PC-9 (cell line): Measurements from ENCODE around the gene TRMT2B. TPM values are rescaled to one million over a fixed set of nuclear protein-coding genes. Genes with fewer than 3 reads are reported as not detected.
"Not testable (repeated sequence)": the region's sequence is repeated elsewhere in the genome, so short reads cannot be mapped to it uniquely, and the experiment has no call there.

Experiments used
- BruUV-seq: library from RNA; stranded (reverse); fragments of 400-500 nt; replicated peaks from 2 replicates; lab custom pipeline; 2021; lab: Mats Ljungman, UMichigan
- CTCF ChIA-PET: fragments of 300-600 bp; sonication (Branson Sonifier 250); formaldehyde crosslinking; loops from one replicate; lab custom pipeline; 2022; ENCODE audit warnings: antibody characterized with exemption; lab: Charles Lee
- POLR2A ChIA-PET: fragments of 300-600 bp; sonication (Branson Sonifier 250); formaldehyde crosslinking; loops from one replicate; lab custom pipeline; 2022; ENCODE audit warnings: antibody characterized with exemption; ENCODE audit not compliant: unreplicated experiment; lab: Charles Lee
- DNase-seq, 2 experiments: peaks; one replicate each; pipeline versions ENCODE4 v3.0.0 to v3.0.0-alpha.2; 2015 to 2022; ENCODE audit warnings: mixed read lengths in 1 of 2
- H2AFZ ChIP-seq: fragments of 200-600 bp; sonication (generic); 2 replicates; pipeline ENCODE4 v1.8.1; 2017; ENCODE audit warnings: antibody characterized with exemption
- H3F3A ChIP-seq: fragments of 200-600 bp; sonication (generic); 2 replicates; pipeline ENCODE4 v1.8.1; 2017; ENCODE audit warnings: antibody characterized with exemption, mild to moderate bottlenecking, low read depth; ENCODE audit not compliant: insufficient read depth
- H3K27ac ChIP-seq: fragments of 200-600 bp; sonication (generic); 2 replicates; pipeline ENCODE4 v1.6.1; 2016; ENCODE audit warnings: mixed run types
- H3K27me3 ChIP-seq: fragments of 200-600 bp; sonication (generic); 2 replicates; pipeline ENCODE4 v1.6.1; 2016; ENCODE audit warnings: low read depth, mixed run types; ENCODE audit not compliant: insufficient read depth
- H3K36me3 ChIP-seq: fragments of 200-600 bp; sonication (generic); 2 replicates; pipeline ENCODE4 v1.6.1; 2016; ENCODE audit warnings: low read depth, mixed run types
- H3K4me1 ChIP-seq: fragments of 200-600 bp; sonication (generic); replicated peaks from 2 replicates; pipeline ENCODE4 v1.6.1; 2016; ENCODE audit warnings: mixed run types; ENCODE audit not compliant: insufficient read depth
- H3K4me2 ChIP-seq: fragments of 200-600 bp; sonication (generic); 2 replicates; pipeline ENCODE4 v1.6.1; 2017; ENCODE audit warnings: mixed run types
- H3K4me3 ChIP-seq: fragments of 200-600 bp; sonication (generic); 2 replicates; pipeline ENCODE4 v1.6.1; 2016; ENCODE audit warnings: mixed run types
- H3K79me2 ChIP-seq: fragments of 200-600 bp; sonication (generic); 2 replicates; pipeline ENCODE4 v1.6.1; 2017; ENCODE audit warnings: low read depth, mixed run types
- H3K9me2 ChIP-seq: fragments of 200-600 bp; sonication (generic); 2 replicates; pipeline ENCODE4 v1.8.1; 2017; ENCODE audit warnings: mild to moderate bottlenecking; ENCODE audit not compliant: insufficient read depth
- H3K9me3 ChIP-seq: fragments of 200-600 bp; sonication (generic); 2 replicates; pipeline ENCODE4 v1.8.1; 2016; ENCODE audit warnings: low read depth; ENCODE audit not compliant: insufficient read depth
- H4K20me1 ChIP-seq: fragments of 200-600 bp; sonication (generic); 2 replicates; pipeline ENCODE4 v1.8.1; 2017; ENCODE audit not compliant: insufficient read depth
- EZH2 ChIP-seq: fragments of 200-600 bp; sonication (generic); IDR thresholded peaks from 2 replicates; pipeline ENCODE4 v1.8.0; 2017; ENCODE audit warnings: antibody characterized with exemption, low read depth
- intact Hi-C: fragments of 100-400 bp; cut with micrococcal nuclease; formaldehyde crosslinking; loops from one replicate; pipeline ENCODE4 v1.10.0; 2022; ENCODE audit not compliant: unreplicated experiment
- total RNA-seq: library from RNA; stranded (reverse); gene quantifications from 2 replicates; pipeline ENCODE4 v1.2.3, GENCODE V29; 2021
- TF ChIP-seq, protein P1 (sequence below): fragments of 200-600 bp; sonication (generic); conservative IDR thresholded peaks from 2 replicates; pipeline ENCODE4 v1.6.1; 2017; ENCODE audit warnings: mixed run types, antibody characterized with exemption, mild to moderate bottlenecking, moderate library complexity

Gene TRMT2B
- total RNA-seq, 1 experiment from 2014 or later = 31.6 TPM

DNA sequence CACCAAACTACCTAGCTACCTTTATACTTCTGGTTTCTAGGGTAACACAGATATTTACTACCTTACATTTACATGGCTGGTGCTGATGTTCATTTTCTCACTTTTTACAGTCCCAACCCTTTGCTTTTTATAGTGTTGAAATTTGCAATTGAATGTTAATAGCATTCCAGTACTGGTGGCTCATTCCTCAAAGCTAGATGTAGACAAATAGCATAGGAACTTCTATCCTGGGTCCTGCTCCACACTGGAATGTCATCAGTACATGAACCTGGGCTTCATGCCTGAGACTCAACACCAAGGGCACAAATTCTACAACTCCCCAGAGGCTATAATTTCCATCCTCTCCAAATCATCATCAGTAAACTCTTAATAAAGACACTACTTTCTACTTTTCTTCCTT lies 10.3 kb upstream of the TRMT2B start:
- ChIA-PET CTCF (no interaction called here), POLR2A (no interaction called here)
- TF ChIP-seq, protein P1, sequence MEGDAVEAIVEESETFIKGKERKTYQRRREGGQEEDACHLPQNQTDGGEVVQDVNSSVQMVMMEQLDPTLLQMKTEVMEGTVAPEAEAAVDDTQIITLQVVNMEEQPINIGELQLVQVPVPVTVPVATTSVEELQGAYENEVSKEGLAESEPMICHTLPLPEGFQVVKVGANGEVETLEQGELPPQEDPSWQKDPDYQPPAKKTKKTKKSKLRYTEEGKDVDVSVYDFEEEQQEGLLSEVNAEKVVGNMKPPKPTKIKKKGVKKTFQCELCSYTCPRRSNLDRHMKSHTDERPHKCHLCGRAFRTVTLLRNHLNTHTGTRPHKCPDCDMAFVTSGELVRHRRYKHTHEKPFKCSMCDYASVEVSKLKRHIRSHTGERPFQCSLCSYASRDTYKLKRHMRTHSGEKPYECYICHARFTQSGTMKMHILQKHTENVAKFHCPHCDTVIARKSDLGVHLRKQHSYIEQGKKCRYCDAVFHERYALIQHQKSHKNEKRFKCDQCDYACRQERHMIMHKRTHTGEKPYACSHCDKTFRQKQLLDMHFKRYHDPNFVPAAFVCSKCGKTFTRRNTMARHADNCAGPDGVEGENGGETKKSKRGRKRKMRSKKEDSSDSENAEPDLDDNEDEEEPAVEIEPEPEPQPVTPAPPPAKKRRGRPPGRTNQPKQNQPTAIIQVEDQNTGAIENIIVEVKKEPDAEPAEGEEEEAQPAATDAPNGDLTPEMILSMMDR = no peak
- TF ChIP-seq EZH2 = no peak
- no peaks in the 10 kb centered on the region for H3K79me2 ChIP-seq
- H3K9me3 ChIP-seq = no peaks in the 10 kb centered on the region
- H3K27ac ChIP-seq = no peak overlapping the region
- no peak overlapping the region for H3K4me2 ChIP-seq
- intact Hi-C loops = no loop called here
- no peak for DNase-seq
- H3F3A ChIP-seq = peaks cover 9% of the 10 kb centered on the region; the same call in 1 of the 2 replicates
- BruUV-seq = no TSS peak
- H3K9me2 ChIP-seq = no peaks in the 10 kb centered on the region
- H3K27me3 ChIP-seq = no peaks in the 10 kb centered on the region
- peaks cover 10% of the 10 kb centered on the region for H3K4me1 ChIP-seq
- H4K20me1 ChIP-seq = no peaks in the 10 kb centered on the region
- no peak overlapping the region for H3K4me3 ChIP-seq
- H3K36me3 ChIP-seq = no peaks in the 10 kb centered on the region
- H2AFZ ChIP-seq = no peak overlapping the region

DNA sequence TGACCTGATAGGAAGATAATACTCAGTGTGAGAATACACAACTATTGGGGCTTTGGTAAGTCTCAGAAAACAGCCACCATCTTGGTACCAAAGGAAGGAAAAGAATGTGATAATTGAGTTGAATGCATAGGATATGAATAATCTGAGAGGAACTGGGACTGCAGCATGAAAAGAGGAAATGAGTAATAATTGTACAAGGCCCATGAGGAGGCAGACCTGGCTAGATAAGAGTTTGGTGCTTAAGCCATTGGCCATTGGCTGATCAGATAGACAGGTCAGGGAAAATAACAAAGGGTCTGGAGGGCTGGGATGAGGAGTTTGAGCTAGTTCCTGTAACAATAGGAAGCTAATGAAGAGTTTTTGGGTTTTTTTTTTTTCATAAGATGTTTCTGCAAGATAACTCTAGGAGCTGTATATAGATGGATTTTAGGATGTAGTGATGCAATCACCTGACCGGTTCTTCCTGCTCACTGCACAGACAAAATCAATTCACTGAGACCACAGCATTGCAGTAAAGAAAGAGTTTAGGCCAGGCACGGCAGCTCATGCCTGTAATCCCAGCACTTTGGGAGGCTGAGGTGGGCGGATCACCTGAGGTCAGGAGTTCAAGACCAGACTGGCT lies 5.3 kb upstream of the TRMT2B start:
- Histone ChIP-seq H3K4me3 (no peak overlapping the region), H3K79me2 (no peaks in the 10 kb centered on the region), H4K20me1 (no peaks in the 10 kb centered on the region), H3K36me3 (no peaks in the 10 kb centered on the region), H3K27ac (peak overlapping the region; percentile 43), H2AFZ (no peak overlapping the region), H3K9me2 (no peaks in the 10 kb centered on the region), H3K4me1 (peaks cover 19% of the 10 kb centered on the region), H3F3A (peaks cover 19% of the 10 kb centered on the region; the same call in 1 of the 2 replicates), H3K9me3 (no peaks in the 10 kb centered on the region), H3K27me3 (no peaks in the 10 kb centered on the region), H3K4me2 (no peak overlapping the region)
- TF ChIP-seq EZH2 = no peak
- TF ChIP-seq, protein P1 = no peak
- POLR2A ChIA-PET = no interaction called here
- peak in 1 of 2 experiments; percentile 41 for DNase-seq
- CTCF ChIA-PET = no interaction called here
- intact Hi-C loops = no loop called here
- no TSS peak for BruUV-seq

GRCh38 chrX:101056551-101056950 lies 4.6 kb upstream of the TRMT2B start:
- H3K27me3 ChIP-seq, CTCF ChIA-PET, H4K20me1 ChIP-seq, POLR2A ChIA-PET, H3K36me3 ChIP-seq, H3K79me2 ChIP-seq, H3K9me3 ChIP-seq, H3K4me3 ChIP-seq, intact Hi-C loops, H3K4me2 ChIP-seq, H3K9me2 ChIP-seq, BruUV-seq, DNase-seq, H2AFZ ChIP-seq: not testable (repeated sequence)
- peaks cover 21% of the 10 kb centered on the region; the same call in 1 of the 2 replicates for H3F3A ChIP-seq
- H3K4me1 ChIP-seq = peaks cover 21% of the 10 kb centered on the region
- peak overlapping the region; percentile 24; the same call in 1 of the 2 replicates for H3K27ac ChIP-seq
